K562 (cell line): ENCODE measurements around the gene DYNC1H1. TPM values are rescaled to one million over a fixed set of nuclear protein-coding genes. Genes with fewer than 3 reads are reported as not detected.

Source experiments
- ASH1L ChIP-seq: fragments of 450-650 bp; IDR thresholded peaks from 2 replicates; pipeline ENCODE4 v1.6.1; 2018; ENCODE audit warnings: borderline replicate concordance, mild to moderate bottlenecking, low read depth; ENCODE audit not compliant: partially characterized antibody
- ATF6 ChIP-seq: sonication (generic); formaldehyde crosslinking; IDR thresholded peaks from 2 replicates; pipeline ENCODE4 v1.4.0; 2020; ENCODE audit warnings: mild to moderate bottlenecking, missing genetic modification reagents
- CBX8 ChIP-seq: fragments of 200-600 bp; sonication (generic); IDR thresholded peaks from 2 replicates; pipeline ENCODE4 v1.6.1; 2012; ENCODE audit warnings: borderline replicate concordance, mixed run types, low read depth, mild to moderate bottlenecking, moderate library complexity, mixed read lengths, low read length, control low read depth, inconsistent platforms; ENCODE audit not compliant: poor library complexity, severe bottlenecking; ENCODE audit errors: extremely low read depth
- CREB5 ChIP-seq: fragments of 250-450 bp; sonication (Bioruptor Pico); IDR thresholded peaks from 2 replicates; pipeline ENCODE4 v1.5.0; 2020; ENCODE audit warnings: mild to moderate bottlenecking
- FIP1L1 ChIP-seq: fragments of 200-400 bp; formaldehyde crosslinking; IDR thresholded peaks from 2 replicates; pipeline ENCODE4 v1.6.1; 2018; ENCODE audit warnings: mild to moderate bottlenecking, low read depth, low read length; ENCODE audit not compliant: poor library complexity, severe bottlenecking
- FOXK2 ChIP-seq, 2 experiments: fragments of 450-650 bp; IDR thresholded peaks in 1 of 2; conservative IDR thresholded peaks in 1 of 2; 2 replicates each; pipeline ENCODE4 v1.6.1; 2016; ENCODE audit warnings: low read depth in 2 of 2, mild to moderate bottlenecking in 1 of 2
- GABPB1 ChIP-seq: sonication (generic); formaldehyde crosslinking; IDR thresholded peaks from 2 replicates; pipeline ENCODE4 v1.8.0; 2022; ENCODE audit warnings: mild to moderate bottlenecking, missing genetic modification reagents
- HCFC1 ChIP-seq: IDR thresholded peaks from 2 replicates; pipeline ENCODE4 v1.6.1; 2012; ENCODE audit warnings: low read depth, low read length, improper control_type of control experiment
- IRF2 ChIP-seq: sonication (generic); formaldehyde crosslinking; IDR thresholded peaks from 2 replicates; pipeline ENCODE4 v1.8.1; 2022; ENCODE audit warnings: mild to moderate bottlenecking, missing genetic modification reagents
- KAT2B ChIP-seq: IDR thresholded peaks from one replicate; pipeline ENCODE4 v1.6.1; 2012; ENCODE audit warnings: low read depth, mild to moderate bottlenecking, control low read depth, inconsistent platforms, low read length, moderate library complexity
- LCOR ChIP-seq: sonication (generic); formaldehyde crosslinking; IDR thresholded peaks from 2 replicates; pipeline ENCODE4 v1.8.0; 2022; ENCODE audit warnings: mild to moderate bottlenecking, missing genetic modification reagents
- MTA1 ChIP-seq: fragments of 450-650 bp; IDR thresholded peaks from 2 replicates; pipeline ENCODE4 v1.6.1; 2017; ENCODE audit warnings: borderline replicate concordance
- NBN ChIP-seq: fragments of 450-650 bp; IDR thresholded peaks from 2 replicates; pipeline ENCODE4 v1.6.1; 2016; ENCODE audit warnings: low read depth, mild to moderate bottlenecking
- OTX1 ChIP-seq: fragments of 450-650 bp; formaldehyde crosslinking; IDR thresholded peaks from 2 replicates; pipeline ENCODE4 v1.4.0; 2022; ENCODE audit warnings: mild to moderate bottlenecking
- PML ChIP-seq: IDR thresholded peaks from 2 replicates; pipeline ENCODE4 v1.6.1; 2012; ENCODE audit warnings: low read length, inconsistent platforms
- RFX7 ChIP-seq: fragments of 250-450 bp; sonication (Bioruptor Pico); IDR thresholded peaks from 2 replicates; pipeline ENCODE4 v1.5.1; 2021; ENCODE audit warnings: mild to moderate bottlenecking
- SMAD3 ChIP-seq: fragments of 450-650 bp; formaldehyde crosslinking; conservative IDR thresholded peaks from 2 replicates; pipeline ENCODE4 v1.4.0; 2020; ENCODE audit warnings: mild to moderate bottlenecking
- SMARCA5 ChIP-seq: fragments of 450-650 bp; IDR thresholded peaks from 2 replicates; pipeline ENCODE4 v1.6.1; 2016
- SMARCE1 ChIP-seq: fragments of 450-650 bp; IDR thresholded peaks from 2 replicates; pipeline ENCODE4 v1.7.1; 2016; ENCODE audit warnings: mild to moderate bottlenecking
- ZC3H4 ChIP-seq: sonication (generic); formaldehyde crosslinking; IDR thresholded peaks from 2 replicates; pipeline ENCODE4 v1.9.0; 2021; ENCODE audit warnings: missing genetic modification reagents, borderline replicate concordance
- ZNF232 ChIP-seq: sonication (generic); formaldehyde crosslinking; IDR thresholded peaks from 2 replicates; pipeline ENCODE4 v1.8.0; 2022; ENCODE audit warnings: mild to moderate bottlenecking, missing genetic modification reagents
- ZNF41 ChIP-seq: fragments of 250-450 bp; sonication (Bioruptor Pico); conservative IDR thresholded peaks from 2 replicates; pipeline ENCODE4 v1.4.0; 2020; ENCODE audit warnings: mild to moderate bottlenecking
- ZNF431 ChIP-seq: sonication (generic); formaldehyde crosslinking; IDR thresholded peaks from 2 replicates; pipeline ENCODE4 v1.8.0; 2022; ENCODE audit warnings: mild to moderate bottlenecking, missing genetic modification reagents
- ZNF436 ChIP-seq: fragments of 250-450, 450-650 bp; sonication (Bioruptor Pico); formaldehyde crosslinking; IDR thresholded peaks from 2 replicates; pipeline ENCODE4 v1.7.0; 2020; ENCODE audit warnings: mild to moderate bottlenecking
- ZNF696 ChIP-seq: fragments of 250-450 bp; sonication (Bioruptor Pico); conservative IDR thresholded peaks from 2 replicates; pipeline ENCODE4 v1.4.0; 2020; ENCODE audit warnings: mild to moderate bottlenecking, moderate library complexity
- polyA plus RNA-seq, 8 experiments: library from polyadenylated mRNA; depleted of rRNA in 4 of 8; stranded (reverse) in 5 of 8; unstranded in 3 of 8; fragments of >200 nt; fragmentation: Nextera tagmentation in 2 of 8; fragmentation: Illumina TruSeq in 1 of 8; extraction: Ambion mirVana in 2 of 8; extraction: Trizol in 1 of 8; gene quantifications; 2 replicates each; pipeline versions ENCODE4 v1.2.1 to v1.2.3, GENCODE V29; 2011 to 2014; ENCODE audit warnings: inconsistent platforms in 1 of 8, missing spikeins in 1 of 8
- total RNA-seq, 7 experiments: library from RNA; depleted of rRNA in 6 of 7; stranded (reverse); fragments of >200 nt in 6 of 7; fragmentation: Illumina TruSeq in 2 of 7; extraction: Trizol in 2 of 7; gene quantifications; 2 replicates each; pipeline versions ENCODE4 v1.2.1 to v1.2.3, GENCODE V29; 2011 to 2021; ENCODE audit warnings: low replicate concordance in 1 of 7
- TF ChIP-seq, protein P1 (sequence below): sonication (generic); formaldehyde crosslinking; IDR thresholded peaks from 2 replicates; pipeline ENCODE4 v1.8.0; 2023; ENCODE audit warnings: mild to moderate bottlenecking, missing genetic modification reagents

DYNC1H1 gene
- total and polyA plus RNA-seq, 9 of the 15 experiments (the other 6 are each of a cell fraction or from before 2014, with no cell fraction given) = 31.9 to 335 (median 115) TPM

GRCh38 chr14:102088012-102088792, 123.8 kb downstream of the DYNC1H1 start (continued):
- TF ChIP-seq HCFC1 (no peak), MTA1 (no peak), GABPB1 (CRISPR knock-in tag) (peak; percentile 60; the same call in 1 of the 2 replicates), ZC3H4 (CRISPR knock-in tag) (no peak), ZNF41 (CRISPR knock-in tag) (no peak), KAT2B (no peak), LCOR (0 out of 2 replicates have a peak, but pooled peaks have one; percentile 49), CBX8 (no peak), SMAD3 (CRISPR knock-in tag) (no peak), PML (0 out of 2 replicates have a peak, but pooled peaks have one; percentile 32), ZNF431 (CRISPR knock-in tag) (peak; percentile 73), ASH1L (no peak), FIP1L1 (no peak), ATF6 (CRISPR knock-in tag) (no peak), SMARCA5 (no peak), FOXK2 (conservative IDR thresholded peaks at IDR 0.05 in 1 of 2, IDR thresholded peaks at IDR 0.05 in 1 of 2; ENCODE audit: low read depth in 2 of 2) (no peak), NBN (no peak), ZNF696 (CRISPR knock-in tag) (no peak), ZNF232 (CRISPR knock-in tag) (no peak), ZNF436 (CRISPR knock-in tag) (no peak), RFX7 (no peak), IRF2 (CRISPR knock-in tag) (no peak), SMARCE1 (no peak), CREB5 (no peak), OTX1 (no peak)
- TF ChIP-seq, protein P1, sequence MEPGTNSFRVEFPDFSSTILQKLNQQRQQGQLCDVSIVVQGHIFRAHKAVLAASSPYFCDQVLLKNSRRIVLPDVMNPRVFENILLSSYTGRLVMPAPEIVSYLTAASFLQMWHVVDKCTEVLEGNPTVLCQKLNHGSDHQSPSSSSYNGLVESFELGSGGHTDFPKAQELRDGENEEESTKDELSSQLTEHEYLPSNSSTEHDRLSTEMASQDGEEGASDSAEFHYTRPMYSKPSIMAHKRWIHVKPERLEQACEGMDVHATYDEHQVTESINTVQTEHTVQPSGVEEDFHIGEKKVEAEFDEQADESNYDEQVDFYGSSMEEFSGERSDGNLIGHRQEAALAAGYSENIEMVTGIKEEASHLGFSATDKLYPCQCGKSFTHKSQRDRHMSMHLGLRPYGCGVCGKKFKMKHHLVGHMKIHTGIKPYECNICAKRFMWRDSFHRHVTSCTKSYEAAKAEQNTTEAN (CRISPR knock-in tag) = no peak
